Caco-2 (cell line): ENCODE results near the gene ZNF587B. TPM values are rescaled to one million over a fixed set of nuclear protein-coding genes. Genes with fewer than 3 reads are reported as not detected.
"Not testable (repeated sequence)": the region's sequence is repeated elsewhere in the genome, so short reads cannot be mapped to it uniquely, and the experiment has no call there.

Experiments
- BruUV-seq: library from RNA; stranded (reverse); fragments of 400-500 nt; replicated peaks from 2 replicates; lab custom pipeline; 2021; lab: Mats Ljungman, UMichigan
- CTCF ChIA-PET: fragments of 300-600 bp; sonication (Branson Sonifier 250); formaldehyde crosslinking; loops from one replicate; lab custom pipeline; 2022; ENCODE audit warnings: antibody characterized with exemption; lab: Charles Lee
- POLR2A ChIA-PET: fragments of 300-600 bp; sonication (Branson Sonifier 250); formaldehyde crosslinking; loops from one replicate; lab custom pipeline; 2022; ENCODE audit warnings: antibody characterized with exemption; lab: Charles Lee
- DNase-seq, 2 experiments: peaks; one replicate each; pipeline versions ENCODE4 v3.0.0 to v3.0.0-alpha.2; 2020 to 2022
- H3K27me3 ChIP-seq: replicated peaks from 2 replicates; pipeline ENCODE4 v1.6.0; 2011; ENCODE audit warnings: low read length; ENCODE audit not compliant: control insufficient read depth, insufficient read depth
- H3K36me3 ChIP-seq: 2 replicates; pipeline ENCODE4 v1.5.1; 2011; ENCODE audit warnings: low read length; ENCODE audit not compliant: control insufficient read depth, insufficient read depth
- H3K4me1 ChIP-seq: fragments of 250-450 bp; sonication (Bioruptor Pico); 2 replicates; pipeline ENCODE4 v1.5.1; 2020; ENCODE audit warnings: mild to moderate bottlenecking
- H3K4me3 ChIP-seq: 2 replicates; pipeline ENCODE4 v1.5.1; 2011; ENCODE audit warnings: low read depth, mild to moderate bottlenecking, control low read depth, low read length
- H3K9me3 ChIP-seq: fragments of 250-450 bp; sonication (Bioruptor Pico); 2 replicates; pipeline ENCODE4 v1.5.1; 2020; ENCODE audit warnings: mild to moderate bottlenecking, moderate library complexity
- H3K27ac Mint-ChIP-seq: one replicate; pipeline ENCODE4 v1.8.0; 2022; ENCODE audit warnings: mixed read lengths; ENCODE audit not compliant: unreplicated experiment
- H3K27me3 Mint-ChIP-seq: one replicate; pipeline ENCODE4 v1.8.0; 2022; ENCODE audit warnings: mixed read lengths; ENCODE audit not compliant: insufficient read depth, unreplicated experiment
- H3K36me3 Mint-ChIP-seq: one replicate; pipeline ENCODE4 v1.8.0; 2022; ENCODE audit warnings: mild to moderate bottlenecking, mixed read lengths; ENCODE audit not compliant: insufficient read depth, unreplicated experiment
- H3K4me1 Mint-ChIP-seq: one replicate; pipeline ENCODE4 v1.8.0; 2022; ENCODE audit warnings: low read depth, mixed read lengths; ENCODE audit not compliant: unreplicated experiment
- H3K4me3 Mint-ChIP-seq: one replicate; pipeline ENCODE4 v1.8.0; 2022; ENCODE audit warnings: mild to moderate bottlenecking, moderate library complexity, mixed read lengths; ENCODE audit not compliant: unreplicated experiment
- H3K9me3 Mint-ChIP-seq: one replicate; pipeline ENCODE4 v1.8.0; 2022; ENCODE audit warnings: mixed read lengths; ENCODE audit not compliant: unreplicated experiment
- CTCF ChIP-seq, 2 experiments: fragments of 200-600 bp in 1 of 2; IDR thresholded peaks; 1 replicate in 1 of 2; 2 replicates in 1 of 2; pipeline versions ENCODE4 v1.5.1 to v1.8.0; 2011 to 2022; ENCODE audit warnings: antibody characterized with exemption in 1 of 2, control low read depth in 1 of 2, inconsistent platforms in 1 of 2, low read depth in 1 of 2, low read length in 1 of 2, mild to moderate bottlenecking in 1 of 2, moderate library complexity in 1 of 2; ENCODE audit not compliant: insufficient read depth in 1 of 2, severe bottlenecking in 1 of 2, unreplicated experiment in 1 of 2
- intact Hi-C: fragments of 100-400 bp; cut with micrococcal nuclease; formaldehyde crosslinking; loops from one replicate; pipeline ENCODE4 v1.10.0; 2022; ENCODE audit not compliant: unreplicated experiment
- total RNA-seq: library from RNA; stranded (reverse); gene quantifications from 2 replicates; pipeline ENCODE4 v1.2.3, GENCODE V29; 2022

ZNF587B gene
- total RNA-seq, 1 experiment from 2014 or later = 35.4 TPM

- no TSS peak for BruUV-seq
- Mint-ChIP-seq H3K9me3 (peaks cover 33% of the 10 kb centered on the region), H3K27ac (no peak overlapping the region), H3K4me3 (no peak overlapping the region), H3K4me1 (no peaks in the 10 kb centered on the region), H3K27me3 (no peaks in the 10 kb centered on the region), H3K36me3 (peaks cover 40% of the 10 kb centered on the region)
- Histone ChIP-seq H3K4me1 (peaks cover 13% of the 10 kb centered on the region), H3K27me3 (no peaks in the 10 kb centered on the region), H3K36me3 (no peaks in the 10 kb centered on the region; the same call in 1 of the 2 replicates), H3K4me3 (no peak overlapping the region), H3K9me3 (peaks cover 31% of the 10 kb centered on the region)
- TF ChIP-seq CTCF (IDR thresholded peaks at IDR 0.05; ENCODE audit: insufficient read depth in 1 of 2, low read depth in 1 of 2, low read length in 1 of 2, severe bottlenecking in 1 of 2, unreplicated experiment in 1 of 2) = no peak
- intact Hi-C loops = no loop called here
- POLR2A ChIA-PET = no interaction called here
- CTCF ChIA-PET = no interaction called here
- DNase-seq = no peak
Observed at GRCh38 chr19:57887195-57887941, 57.3 kb downstream of the ZNF587B start.

GRCh38 chr19:57888107-57888559 lies 58.0 kb downstream of the ZNF587B start:
- H3K4me1 Mint-ChIP-seq = no peaks in the 10 kb centered on the region
- peak overlapping the region; percentile 36 for H3K4me3 Mint-ChIP-seq
- no peaks in the 10 kb centered on the region for H3K27me3 Mint-ChIP-seq
- no peak for TF ChIP-seq CTCF (IDR thresholded peaks at IDR 0.05; ENCODE audit: insufficient read depth in 1 of 2, low read depth in 1 of 2, low read length in 1 of 2, severe bottlenecking in 1 of 2, unreplicated experiment in 1 of 2)
- ChIA-PET CTCF (no interaction called here), POLR2A (no interaction called here)
- Histone ChIP-seq H3K36me3 (no peaks in the 10 kb centered on the region; the same call in 1 of the 2 replicates), H3K4me1 (peaks cover 13% of the 10 kb centered on the region), H3K27me3 (no peaks in the 10 kb centered on the region), H3K9me3 (peaks cover 31% of the 10 kb centered on the region), H3K4me3 (peak overlapping the region; percentile 25)
- no peak for DNase-seq
- H3K36me3 Mint-ChIP-seq = peaks cover 40% of the 10 kb centered on the region
- no TSS peak for BruUV-seq
- no peak overlapping the region for H3K27ac Mint-ChIP-seq
- intact Hi-C loops = no loop called here
- peaks cover 33% of the 10 kb centered on the region for H3K9me3 Mint-ChIP-seq

- CTCF ChIA-PET = no interaction called here
- peak within 1 kb of the TSS; percentile 25 for H3K4me3 ChIP-seq
- POLR2A ChIA-PET = no interaction called here
- H3K9me3 Mint-ChIP-seq = peaks cover 33% of the 10 kb centered on the region
- H3K27me3 ChIP-seq = no peaks in the 10 kb centered on the region
- no peaks in the 10 kb centered on the region for H3K4me1 Mint-ChIP-seq
- H3K36me3 Mint-ChIP-seq = peaks cover 40% of the 10 kb centered on the region
- H3K27ac Mint-ChIP-seq = no peak within 1 kb of the TSS
- peaks cover 13% of the 10 kb centered on the region for H3K4me1 ChIP-seq
- no peaks in the 10 kb centered on the region for H3K27me3 Mint-ChIP-seq
- peak in 1 of 2 experiments; percentile 51 for DNase-seq
- TF ChIP-seq CTCF (IDR thresholded peaks at IDR 0.05; ENCODE audit: insufficient read depth in 1 of 2, low read depth in 1 of 2, low read length in 1 of 2, severe bottlenecking in 1 of 2, unreplicated experiment in 1 of 2) = no peak
- H3K4me3 Mint-ChIP-seq = peak within 1 kb of the TSS; percentile 36
- intact Hi-C loops = no loop called here
- H3K36me3 ChIP-seq = no peaks in the 10 kb centered on the region; the same call in 1 of the 2 replicates
- H3K9me3 ChIP-seq = peaks cover 35% of the 10 kb centered on the region
- no TSS peak for BruUV-seq
Observed at GRCh38 chr19:57888560-57889231, 58.6 kb downstream of the ZNF587B start, which contains the start of gene ZNF814. ZNF814 (minus strand) TSS chr19:57889037; CDS start chr19:57888802, 235 bp downstream.

GRCh38 chr19:57890706-57891105 lies 60.6 kb downstream of the ZNF587B start:
- H3K27me3 Mint-ChIP-seq, BruUV-seq, POLR2A ChIA-PET, CTCF ChIA-PET, intact Hi-C loops, DNase-seq, H3K27me3 ChIP-seq, H3K4me3 ChIP-seq, H3K4me3 Mint-ChIP-seq, H3K36me3 ChIP-seq, H3K4me1 Mint-ChIP-seq, H3K27ac Mint-ChIP-seq: not testable (repeated sequence)
- Histone ChIP-seq H3K4me1 (peaks cover 13% of the 10 kb centered on the region), H3K9me3 (peaks cover 35% of the 10 kb centered on the region)
- peaks cover 33% of the 10 kb centered on the region for H3K9me3 Mint-ChIP-seq
- peaks cover 29% of the 10 kb centered on the region for H3K36me3 Mint-ChIP-seq
